Neuronal stem cell (in vitro differentiated cells): ENCODE results near the gene FAM185A.
"Not testable (repeated sequence)": the region's sequence is repeated elsewhere in the genome, so short reads cannot be mapped to it uniquely, and the experiment has no call there.

ENCODE experiments used
- DNase-seq: peaks from one replicate; pipeline ENCODE4 v3.0.0-alpha.2; 2013; ENCODE audit warnings: low spot score
- H2AFZ ChIP-seq: one replicate; pipeline ENCODE4 v1.6.1; 2013; ENCODE audit warnings: mild to moderate bottlenecking, low read length, inconsistent platforms
- H2AK5ac ChIP-seq: 2 replicates; pipeline ENCODE4 v1.6.1; 2013; ENCODE audit warnings: low read depth, mild to moderate bottlenecking, inconsistent platforms, low read length, moderate library complexity, mixed read lengths
- H2BK120ac ChIP-seq: 2 replicates; pipeline ENCODE4 v1.6.1; 2013; ENCODE audit warnings: low read depth, mild to moderate bottlenecking, inconsistent platforms, low read length, moderate library complexity, mixed read lengths
- H2BK12ac ChIP-seq: one replicate; pipeline ENCODE4 v1.6.1; 2013; ENCODE audit warnings: low read length, inconsistent platforms
- H2BK15ac ChIP-seq: 2 replicates; pipeline ENCODE4 v1.6.1; 2013; ENCODE audit warnings: mild to moderate bottlenecking, low read length, inconsistent platforms, mixed read lengths
- H2BK5ac ChIP-seq: one replicate; pipeline ENCODE4 v1.6.1; 2013; ENCODE audit warnings: inconsistent platforms, mild to moderate bottlenecking, low read length, moderate library complexity
- H3K14ac ChIP-seq: one replicate; pipeline ENCODE4 v1.6.1; 2013; ENCODE audit warnings: low read length, inconsistent platforms
- H3K18ac ChIP-seq: 2 replicates; pipeline ENCODE4 v1.6.1; 2013; ENCODE audit warnings: low read length, inconsistent platforms
- H3K23ac ChIP-seq: 2 replicates; pipeline ENCODE4 v1.6.1; 2013; ENCODE audit warnings: low read depth, mild to moderate bottlenecking, mixed read lengths, low read length, inconsistent platforms; ENCODE audit not compliant: poor library complexity
- H3K27ac ChIP-seq: replicated peaks from 3 replicates; pipeline ENCODE4 v1.5.1; 2013; ENCODE audit warnings: low read length, inconsistent platforms
- H3K27me3 ChIP-seq, 3 experiments: 2 replicates each; pipeline ENCODE4 v1.6.1; 2013; ENCODE audit warnings: low read length in 3 of 3, mild to moderate bottlenecking in 2 of 3, inconsistent platforms in 1 of 3, low read depth in 1 of 3, mixed read lengths in 1 of 3, moderate library complexity in 1 of 3; ENCODE audit not compliant: control insufficient read depth in 3 of 3, insufficient read depth in 3 of 3
- H3K36me3 ChIP-seq, 2 donors: replicated peaks in 1 of 2; 2 replicates each; pipeline ENCODE4 v1.6.1; 2013; ENCODE audit warnings: low read length in 2 of 2; ENCODE audit not compliant: control insufficient read depth in 2 of 2, insufficient read depth in 2 of 2
- H3K4ac ChIP-seq: 2 replicates; pipeline ENCODE4 v1.6.1; 2013; ENCODE audit warnings: inconsistent platforms, mild to moderate bottlenecking, low read length, moderate library complexity
- H3K4me1 ChIP-seq, 2 donors: 1 replicate in 1 of 2; 2 replicates in 1 of 2; pipeline ENCODE4 v1.6.1; 2013; ENCODE audit warnings: low read length in 2 of 2, low read depth in 1 of 2; ENCODE audit not compliant: control insufficient read depth in 2 of 2, insufficient read depth in 1 of 2
- H3K4me2 ChIP-seq: one replicate; pipeline ENCODE4 v1.6.1; 2013; ENCODE audit warnings: mild to moderate bottlenecking, low read length, inconsistent platforms; ENCODE audit not compliant: insufficient read depth, poor library complexity, severe bottlenecking
- H3K4me3 ChIP-seq, 2 donors: 2 replicates each; pipeline ENCODE4 v1.5.1; 2013; ENCODE audit warnings: low read length in 2 of 2, mild to moderate bottlenecking in 2 of 2, inconsistent platforms in 1 of 2, moderate library complexity in 1 of 2
- H3K79me1 ChIP-seq: one replicate; pipeline ENCODE4 v1.6.1; 2013; ENCODE audit warnings: low read depth, mild to moderate bottlenecking, inconsistent platforms, low read length, moderate library complexity
- H3K9ac ChIP-seq: one replicate; pipeline ENCODE4 v1.6.1; 2013; ENCODE audit warnings: mild to moderate bottlenecking, low read depth, low read length, inconsistent platforms; ENCODE audit not compliant: poor library complexity
- H3K9me3 ChIP-seq, 2 donors: replicated peaks in 1 of 2; 2 replicates each; pipeline versions ENCODE3 to v1.6.1; 2013; ENCODE audit warnings: low read length in 2 of 2, mild to moderate bottlenecking in 2 of 2, inconsistent platforms in 1 of 2, low read depth in 1 of 2, mixed read lengths in 1 of 2, moderate library complexity in 1 of 2; ENCODE audit not compliant: control insufficient read depth in 2 of 2, insufficient read depth in 1 of 2
- H4K8ac ChIP-seq: one replicate; pipeline ENCODE4 v1.6.1; 2013; ENCODE audit warnings: low read depth, mild to moderate bottlenecking, inconsistent platforms, low read length, moderate library complexity
- H4K91ac ChIP-seq: one replicate; pipeline ENCODE4 v1.6.1; 2013; ENCODE audit warnings: low read length, low read depth, mild to moderate bottlenecking, inconsistent platforms; ENCODE audit not compliant: poor library complexity
- WGBS, 2 donors: extraction: QIAGEN DNeasy Blood & Tissue Kit; methylation state at CpG; one replicate each; pipeline ENCODE4 v1.1.7; 2013; ENCODE audit warnings: missing lambda C conversion rate in 2 of 2, mixed read lengths in 1 of 2; ENCODE audit not compliant: insufficient read length in 2 of 2, insufficient replicate concordance in 1 of 2; ENCODE audit errors: extremely low coverage in 2 of 2; 5-methylcytosine and 5-hydroxymethylcytosine counted together

The FAM185A gene

GRCh38 chr7:102778663-102779062 is 29.9 kb downstream of the FAM185A start:
- DNase-seq, H3K79me1 ChIP-seq, H3K4me1 ChIP-seq, H3K27me3 ChIP-seq, H3K27ac ChIP-seq, H4K8ac ChIP-seq, H4K91ac ChIP-seq, H2BK12ac ChIP-seq, H3K23ac ChIP-seq, H3K9me3 ChIP-seq, H3K4me2 ChIP-seq, H3K14ac ChIP-seq, H3K18ac ChIP-seq, H2BK120ac ChIP-seq, H2AK5ac ChIP-seq, H2BK5ac ChIP-seq, H2AFZ ChIP-seq, H2BK15ac ChIP-seq, H3K4me3 ChIP-seq, H3K4ac ChIP-seq, H3K9ac ChIP-seq: not testable (repeated sequence)
- H3K36me3 ChIP-seq = peaks cover 2 to 12% of the 10 kb centered on the region in 2 donors
- no CpG with 5 or more reads among the region's 3 CpGs for WGBS, 2 donors

GRCh38 chr7:102780926-102781325 is 32.1 kb downstream of the FAM185A start:
- H2BK120ac ChIP-seq, H3K4ac ChIP-seq, H3K4me1 ChIP-seq, H3K27ac ChIP-seq, H2BK12ac ChIP-seq, H3K27me3 ChIP-seq, H3K79me1 ChIP-seq, DNase-seq, H3K9me3 ChIP-seq, H2AK5ac ChIP-seq, H2BK15ac ChIP-seq, H3K23ac ChIP-seq, H4K8ac ChIP-seq, H3K4me3 ChIP-seq, H2AFZ ChIP-seq, H4K91ac ChIP-seq, H3K18ac ChIP-seq, H3K14ac ChIP-seq, H2BK5ac ChIP-seq, H3K9ac ChIP-seq, H3K4me2 ChIP-seq: not testable (repeated sequence)
- WGBS, 2 donors = no CpG with 5 or more reads among the region's 10 CpGs
- peaks cover 2 to 12% of the 10 kb centered on the region in 2 donors for H3K36me3 ChIP-seq

- H3K9ac ChIP-seq, H3K4me1 ChIP-seq, H3K27me3 ChIP-seq, H3K4ac ChIP-seq, H3K9me3 ChIP-seq, H2AFZ ChIP-seq, DNase-seq, H3K36me3 ChIP-seq, H2BK15ac ChIP-seq, H4K91ac ChIP-seq, H3K18ac ChIP-seq, H3K27ac ChIP-seq, H2BK5ac ChIP-seq, H3K4me3 ChIP-seq, H3K4me2 ChIP-seq, H2BK12ac ChIP-seq, H2BK120ac ChIP-seq, H4K8ac ChIP-seq, H2AK5ac ChIP-seq, H3K23ac ChIP-seq, H3K79me1 ChIP-seq, H3K14ac ChIP-seq: not testable (repeated sequence)
- WGBS, 2 donors = no CpG with 5 or more reads among the region's 2 CpGs
Measured at GRCh38 chr7:102788770-102789169, 40.0 kb downstream of the FAM185A start.

- H3K27ac ChIP-seq, H3K79me1 ChIP-seq, H3K9me3 ChIP-seq, H3K4ac ChIP-seq, H3K14ac ChIP-seq, H3K4me3 ChIP-seq, H2BK5ac ChIP-seq, H2BK12ac ChIP-seq, H4K8ac ChIP-seq, H3K9ac ChIP-seq, H3K23ac ChIP-seq, H3K4me1 ChIP-seq, H3K27me3 ChIP-seq, H2BK120ac ChIP-seq, H2BK15ac ChIP-seq, H2AK5ac ChIP-seq, H3K18ac ChIP-seq, H4K91ac ChIP-seq, H3K36me3 ChIP-seq, H3K4me2 ChIP-seq, H2AFZ ChIP-seq, DNase-seq: not testable (repeated sequence)
- WGBS, 2 donors = no CpG with 5 or more reads among the region's 4 CpGs
Measured at GRCh38 chr7:102790364-102791100, 41.7 kb downstream of the FAM185A start.
